Smooth muscle cell (in vitro differentiated cells): ENCODE results near the gene OR2H1. TPM values are rescaled to one million over a fixed set of nuclear protein-coding genes. Genes with fewer than 3 reads are reported as not detected.

ENCODE experiments used
- DNase-seq: peaks from one replicate; lab custom pipeline; 2025; ENCODE audit not compliant: unreplicated experiment; lab: John Stamatoyannopoulos, UW
- H2AFZ ChIP-seq: fragments of 200-600 bp; sonication (generic); 2 replicates; pipeline ENCODE4 v1.6.0; 2016; ENCODE audit warnings: antibody characterized with exemption, low read depth, mild to moderate bottlenecking
- H3F3A ChIP-seq: fragments of 200-600 bp; sonication (generic); 2 replicates; pipeline ENCODE4 v1.6.0; 2017; ENCODE audit warnings: antibody characterized with exemption, low read depth
- H3K27ac ChIP-seq: fragments of 200-600 bp; sonication (generic); 2 replicates; pipeline ENCODE4 v1.5.1; 2016; ENCODE audit warnings: low read depth, mild to moderate bottlenecking
- H3K27me3 ChIP-seq: fragments of 200-600 bp; sonication (generic); 2 replicates; pipeline ENCODE4 v1.6.1; 2016; ENCODE audit warnings: low read depth, mild to moderate bottlenecking
- H3K36me3 ChIP-seq: fragments of 200-600 bp; sonication (generic); 2 replicates; pipeline ENCODE4 v1.5.1; 2016; ENCODE audit warnings: low read depth
- H3K4me1 ChIP-seq: fragments of 200-600 bp; sonication (generic); 2 replicates; pipeline ENCODE4 v1.5.1; 2016; ENCODE audit warnings: low read depth
- H3K4me2 ChIP-seq: fragments of 200-600 bp; sonication (generic); 2 replicates; pipeline ENCODE4 v1.6.0; 2016; ENCODE audit warnings: mild to moderate bottlenecking
- H3K4me3 ChIP-seq: fragments of 200-600 bp; sonication (generic); 2 replicates; pipeline ENCODE4 v1.5.1; 2016; ENCODE audit warnings: mild to moderate bottlenecking
- H3K79me2 ChIP-seq: fragments of 200-600 bp; sonication (generic); 2 replicates; pipeline ENCODE4 v1.6.0; 2016; ENCODE audit warnings: low read depth, mild to moderate bottlenecking
- H3K9ac ChIP-seq: fragments of 200-600 bp; sonication (generic); 2 replicates; pipeline ENCODE4 v1.6.0; 2016; ENCODE audit warnings: low read depth
- H3K9me3 ChIP-seq: fragments of 200-600 bp; sonication (generic); replicated peaks from 2 replicates; pipeline ENCODE4 v1.5.1; 2016; ENCODE audit warnings: low read depth
- H4K20me1 ChIP-seq: fragments of 200-600 bp; sonication (generic); 2 replicates; pipeline ENCODE4 v1.6.0; 2016; ENCODE audit warnings: low read depth
- WGBS: methylation state at CpG from one replicate; pipeline ENCODE4 v1.1.7; 2016; ENCODE audit warnings: low lambda C conversion rate; 5-methylcytosine and 5-hydroxymethylcytosine counted together
- polyA plus RNA-seq: library from polyadenylated mRNA; unstranded; fragments of >200 nt; fragmentation: Nextera tagmentation; extraction: Ambion mirVana; gene quantifications from 2 replicates; pipeline ENCODE4 v1.2.1, GENCODE V29; 2016
- total RNA-seq: library from RNA; depleted of rRNA; stranded (reverse); fragments of >200 nt; gene quantifications from 2 replicates; pipeline ENCODE4 v1.2.3, GENCODE V29; 2014
- TF ChIP-seq, protein P1 (sequence below): fragments of 200-600 bp; sonication (generic); IDR thresholded peaks from 2 replicates; pipeline ENCODE4 v1.5.1; 2017; ENCODE audit warnings: borderline replicate concordance, mild to moderate bottlenecking, antibody characterized with exemption; ENCODE audit not compliant: insufficient read depth, poor library complexity, severe bottlenecking

Gene OR2H1
- total RNA-seq (not detected in 2 replicates), polyA plus RNA-seq (not detected in 2 replicates)

- no peaks in the 10 kb centered on the region for H3F3A ChIP-seq
- H3K27ac ChIP-seq: no peak within 1 kb of the TSS
- H3K4me3 ChIP-seq: no peak within 1 kb of the TSS
- TF ChIP-seq, protein P1, sequence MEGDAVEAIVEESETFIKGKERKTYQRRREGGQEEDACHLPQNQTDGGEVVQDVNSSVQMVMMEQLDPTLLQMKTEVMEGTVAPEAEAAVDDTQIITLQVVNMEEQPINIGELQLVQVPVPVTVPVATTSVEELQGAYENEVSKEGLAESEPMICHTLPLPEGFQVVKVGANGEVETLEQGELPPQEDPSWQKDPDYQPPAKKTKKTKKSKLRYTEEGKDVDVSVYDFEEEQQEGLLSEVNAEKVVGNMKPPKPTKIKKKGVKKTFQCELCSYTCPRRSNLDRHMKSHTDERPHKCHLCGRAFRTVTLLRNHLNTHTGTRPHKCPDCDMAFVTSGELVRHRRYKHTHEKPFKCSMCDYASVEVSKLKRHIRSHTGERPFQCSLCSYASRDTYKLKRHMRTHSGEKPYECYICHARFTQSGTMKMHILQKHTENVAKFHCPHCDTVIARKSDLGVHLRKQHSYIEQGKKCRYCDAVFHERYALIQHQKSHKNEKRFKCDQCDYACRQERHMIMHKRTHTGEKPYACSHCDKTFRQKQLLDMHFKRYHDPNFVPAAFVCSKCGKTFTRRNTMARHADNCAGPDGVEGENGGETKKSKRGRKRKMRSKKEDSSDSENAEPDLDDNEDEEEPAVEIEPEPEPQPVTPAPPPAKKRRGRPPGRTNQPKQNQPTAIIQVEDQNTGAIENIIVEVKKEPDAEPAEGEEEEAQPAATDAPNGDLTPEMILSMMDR: no peak
- no peak for DNase-seq
- no peaks in the 10 kb centered on the region for H3K4me1 ChIP-seq
- H3K9ac ChIP-seq: no peak within 1 kb of the TSS
- H2AFZ ChIP-seq: no peak within 1 kb of the TSS
- H3K79me2 ChIP-seq: no peaks in the 10 kb centered on the region
- no peaks in the 10 kb centered on the region for H4K20me1 ChIP-seq
- WGBS: 81% methylated on average over 2 of the region's 2 CpGs
- H3K36me3 ChIP-seq: no peaks in the 10 kb centered on the region
- H3K9me3 ChIP-seq: no peaks in the 10 kb centered on the region
- no peak within 1 kb of the TSS for H3K4me2 ChIP-seq
- H3K27me3 ChIP-seq: no peaks in the 10 kb centered on the region
Observed at GRCh38 chr6:29456971-29457370, at the start of gene OR2H1, which contains the start of gene OR11A1. Gene OR2H1 (plus strand): TSS chr6:29457155. CDS start chr6:29461770, 4,615 bp downstream. Gene OR11A1 (minus strand): TSS chr6:29457071. CDS start chr6:29427641, 29,430 bp downstream.

DNA sequence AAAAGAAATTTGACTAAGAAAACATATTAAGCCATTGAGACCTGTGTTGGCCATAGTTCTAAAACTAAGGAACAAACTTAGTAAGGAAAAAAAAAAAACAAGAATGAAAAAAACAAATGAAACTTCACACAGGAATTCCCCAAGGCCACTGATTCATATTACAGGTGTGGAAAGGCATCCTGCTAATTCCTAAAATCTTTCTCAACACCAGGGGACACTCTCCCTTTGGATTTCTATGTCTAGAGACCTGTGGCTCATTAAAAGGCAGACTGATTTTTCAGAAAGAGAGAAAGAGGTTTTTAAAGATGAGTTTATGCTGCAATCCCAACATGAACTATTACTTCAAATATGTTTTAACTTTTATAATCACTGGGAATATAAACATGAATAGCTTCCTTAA lies 42.4 kb upstream of the OR2H1 start, which contains the start of gene OR12D1:
TSS of gene OR12D1 (plus strand) at position 341 of the 400 bp plus-strand sequence.
- no peaks in the 10 kb centered on the region for H3K9me3 ChIP-seq
- DNase-seq: no peak
- H4K20me1 ChIP-seq: no peaks in the 10 kb centered on the region
- H3F3A ChIP-seq: no peaks in the 10 kb centered on the region
- no peaks in the 10 kb centered on the region for H3K4me1 ChIP-seq
- no peak within 1 kb of the TSS for H3K9ac ChIP-seq
- TF ChIP-seq, protein P1: no peak
- H3K79me2 ChIP-seq: no peaks in the 10 kb centered on the region
- no peak within 1 kb of the TSS for H3K4me3 ChIP-seq
- H3K27ac ChIP-seq: no peak within 1 kb of the TSS
- no peaks in the 10 kb centered on the region for H3K36me3 ChIP-seq
- no peak within 1 kb of the TSS for H2AFZ ChIP-seq
- no peak within 1 kb of the TSS for H3K4me2 ChIP-seq
- H3K27me3 ChIP-seq: no peaks in the 10 kb centered on the region

DNA sequence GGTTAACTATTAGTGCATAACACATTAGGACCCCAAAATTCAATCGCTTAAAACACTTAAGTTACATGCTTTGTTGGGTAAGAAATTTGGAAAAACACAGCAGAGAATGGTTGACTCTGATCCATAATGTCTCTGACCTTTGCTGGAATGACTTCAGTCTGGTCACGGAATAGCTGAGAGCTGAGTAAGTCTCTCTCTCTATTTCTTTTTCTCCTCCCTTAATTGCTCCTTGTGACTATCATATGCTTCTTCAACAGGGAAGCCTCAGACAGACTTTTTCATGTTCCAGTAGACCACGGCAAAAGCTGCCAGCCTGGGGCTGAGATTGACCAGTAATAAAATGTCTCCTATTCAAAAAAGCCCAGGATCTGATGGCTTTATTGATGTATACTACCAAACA lies 37.4 kb upstream of the OR2H1 start:
- Histone ChIP-seq H3K4me3 (no peak overlapping the region), H3F3A (no peaks in the 10 kb centered on the region), H2AFZ (peak overlapping the region; percentile 12), H3K27me3 (no peaks in the 10 kb centered on the region), H3K4me1 (no peaks in the 10 kb centered on the region), H3K9ac (no peak overlapping the region), H3K36me3 (no peaks in the 10 kb centered on the region), H3K27ac (peak overlapping the region; percentile 43), H3K9me3 (no peaks in the 10 kb centered on the region), H3K4me2 (no peak overlapping the region), H4K20me1 (no peaks in the 10 kb centered on the region), H3K79me2 (no peaks in the 10 kb centered on the region)
- no peak for DNase-seq
- TF ChIP-seq, protein P1: no peak
- 53% methylated on average over 3 of the region's 3 CpGs for WGBS

DNA sequence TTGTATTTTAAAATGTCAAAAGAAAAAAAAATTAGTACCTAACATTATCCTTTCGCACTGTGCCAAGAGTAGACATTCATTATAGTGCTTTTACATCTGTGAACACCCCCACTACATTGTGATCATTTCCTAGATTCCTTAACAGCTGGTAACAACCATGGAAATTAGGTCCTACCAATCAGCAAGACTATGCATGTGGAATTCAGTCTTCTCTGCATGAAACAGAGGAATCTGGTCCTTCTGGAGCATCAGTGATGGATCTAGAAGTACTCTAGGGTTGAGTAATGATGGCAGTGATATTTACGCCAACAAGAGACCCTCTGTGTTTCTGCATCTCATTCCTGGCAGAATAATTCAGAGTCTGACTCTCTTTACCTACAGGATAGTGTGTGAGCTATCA lies 32.8 kb upstream of the OR2H1 start:
- 88% methylated on average over 2 of the region's 2 CpGs for WGBS
- H3K9ac ChIP-seq: no peak overlapping the region
- H3K4me1 ChIP-seq: no peaks in the 10 kb centered on the region
- no peaks in the 10 kb centered on the region for H3K36me3 ChIP-seq
- no peaks in the 10 kb centered on the region for H3K27me3 ChIP-seq
- no peaks in the 10 kb centered on the region for H3K9me3 ChIP-seq
- TF ChIP-seq, protein P1: no peak
- no peak for DNase-seq
- no peak overlapping the region for H3K4me3 ChIP-seq
- no peaks in the 10 kb centered on the region for H3K79me2 ChIP-seq
- no peak overlapping the region for H3K27ac ChIP-seq
- H4K20me1 ChIP-seq: no peaks in the 10 kb centered on the region
- H3K4me2 ChIP-seq: no peak overlapping the region
- no peak overlapping the region for H2AFZ ChIP-seq
- H3F3A ChIP-seq: no peaks in the 10 kb centered on the region
